ENCODE measurements around the gene MBNL3. TPM values are rescaled to one million over a fixed set of nuclear protein-coding genes. Genes with fewer than 3 reads are reported as not detected.

MBNL3 gene
- total RNA-seq, 1 donor from 2014 or later = 8.2 TPM

DNA sequence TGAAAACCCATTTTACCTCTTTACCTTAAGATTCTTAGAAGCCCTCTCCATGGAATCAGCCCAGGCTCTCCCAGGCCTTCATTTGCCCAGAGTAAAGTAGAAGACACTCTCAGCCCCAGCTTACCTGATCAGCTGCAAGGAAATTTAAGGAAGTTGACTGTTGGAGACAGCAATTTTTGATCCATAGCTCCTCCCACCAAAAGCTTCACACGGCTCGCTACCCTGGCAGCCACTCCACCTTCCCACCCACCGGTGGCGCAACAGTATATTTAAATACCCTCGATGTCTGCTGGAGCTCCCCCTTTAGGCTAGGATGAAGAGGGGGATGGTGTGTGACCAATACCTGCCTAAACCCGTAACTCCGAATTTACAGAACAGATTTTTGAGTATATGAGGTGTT is 75.4 kb downstream of the MBNL3 start:
- DNase-seq (ENCODE audit: low spot score, unreplicated experiment) = no peak
- peaks cover 3% of the 10 kb centered on the region for H3K9me3 Mint-ChIP-seq (ENCODE audit: low read depth)
- H3K4me3 Mint-ChIP-seq (ENCODE audit: low read depth) = no peak overlapping the region
- TF ChIP-seq, protein P1, sequence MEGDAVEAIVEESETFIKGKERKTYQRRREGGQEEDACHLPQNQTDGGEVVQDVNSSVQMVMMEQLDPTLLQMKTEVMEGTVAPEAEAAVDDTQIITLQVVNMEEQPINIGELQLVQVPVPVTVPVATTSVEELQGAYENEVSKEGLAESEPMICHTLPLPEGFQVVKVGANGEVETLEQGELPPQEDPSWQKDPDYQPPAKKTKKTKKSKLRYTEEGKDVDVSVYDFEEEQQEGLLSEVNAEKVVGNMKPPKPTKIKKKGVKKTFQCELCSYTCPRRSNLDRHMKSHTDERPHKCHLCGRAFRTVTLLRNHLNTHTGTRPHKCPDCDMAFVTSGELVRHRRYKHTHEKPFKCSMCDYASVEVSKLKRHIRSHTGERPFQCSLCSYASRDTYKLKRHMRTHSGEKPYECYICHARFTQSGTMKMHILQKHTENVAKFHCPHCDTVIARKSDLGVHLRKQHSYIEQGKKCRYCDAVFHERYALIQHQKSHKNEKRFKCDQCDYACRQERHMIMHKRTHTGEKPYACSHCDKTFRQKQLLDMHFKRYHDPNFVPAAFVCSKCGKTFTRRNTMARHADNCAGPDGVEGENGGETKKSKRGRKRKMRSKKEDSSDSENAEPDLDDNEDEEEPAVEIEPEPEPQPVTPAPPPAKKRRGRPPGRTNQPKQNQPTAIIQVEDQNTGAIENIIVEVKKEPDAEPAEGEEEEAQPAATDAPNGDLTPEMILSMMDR (IDR thresholded peaks at IDR 0.05; ENCODE audit: unreplicated experiment) = no peak
- peaks cover 41% of the 10 kb centered on the region for H3K4me1 Mint-ChIP-seq (ENCODE audit: low read depth)
- H3K27ac Mint-ChIP-seq = no peak overlapping the region
- H3K36me3 Mint-ChIP-seq (ENCODE audit: insufficient read depth) = no peaks in the 10 kb centered on the region
- H3K27me3 Mint-ChIP-seq = no peaks in the 10 kb centered on the region

DNA sequence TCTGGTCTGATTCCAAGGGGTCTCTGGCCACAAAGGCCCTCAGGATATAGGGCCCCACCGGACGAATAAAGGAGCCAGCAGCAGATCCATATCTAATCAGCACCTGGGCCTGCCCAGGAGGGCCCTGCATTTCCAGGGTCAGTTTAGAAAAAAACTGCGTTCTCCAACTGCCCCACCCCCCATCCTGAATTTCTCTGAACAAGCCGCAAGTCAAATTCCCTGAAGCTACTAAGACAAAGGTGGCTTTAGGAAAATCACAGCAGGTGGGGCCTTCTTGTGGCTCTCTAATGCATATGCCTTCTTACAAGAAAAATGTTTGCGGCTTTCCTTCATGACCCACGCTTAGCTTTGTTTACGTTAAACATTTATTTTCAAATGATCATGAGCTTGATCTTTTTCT is 76.6 kb downstream of the MBNL3 start:
- TF ChIP-seq, protein P1 (IDR thresholded peaks at IDR 0.05; ENCODE audit: unreplicated experiment) = no peak
- peaks cover 41% of the 10 kb centered on the region for H3K4me1 Mint-ChIP-seq (ENCODE audit: low read depth)
- peak overlapping the region; percentile 3 for H3K27ac Mint-ChIP-seq
- no peaks in the 10 kb centered on the region for H3K36me3 Mint-ChIP-seq (ENCODE audit: insufficient read depth)
- no peaks in the 10 kb centered on the region for H3K27me3 Mint-ChIP-seq
- peak overlapping the region; percentile 15 for H3K4me3 Mint-ChIP-seq (ENCODE audit: low read depth)
- H3K9me3 Mint-ChIP-seq (ENCODE audit: low read depth) = peaks cover 3% of the 10 kb centered on the region
- no peak for DNase-seq (ENCODE audit: low spot score, unreplicated experiment)

DNA sequence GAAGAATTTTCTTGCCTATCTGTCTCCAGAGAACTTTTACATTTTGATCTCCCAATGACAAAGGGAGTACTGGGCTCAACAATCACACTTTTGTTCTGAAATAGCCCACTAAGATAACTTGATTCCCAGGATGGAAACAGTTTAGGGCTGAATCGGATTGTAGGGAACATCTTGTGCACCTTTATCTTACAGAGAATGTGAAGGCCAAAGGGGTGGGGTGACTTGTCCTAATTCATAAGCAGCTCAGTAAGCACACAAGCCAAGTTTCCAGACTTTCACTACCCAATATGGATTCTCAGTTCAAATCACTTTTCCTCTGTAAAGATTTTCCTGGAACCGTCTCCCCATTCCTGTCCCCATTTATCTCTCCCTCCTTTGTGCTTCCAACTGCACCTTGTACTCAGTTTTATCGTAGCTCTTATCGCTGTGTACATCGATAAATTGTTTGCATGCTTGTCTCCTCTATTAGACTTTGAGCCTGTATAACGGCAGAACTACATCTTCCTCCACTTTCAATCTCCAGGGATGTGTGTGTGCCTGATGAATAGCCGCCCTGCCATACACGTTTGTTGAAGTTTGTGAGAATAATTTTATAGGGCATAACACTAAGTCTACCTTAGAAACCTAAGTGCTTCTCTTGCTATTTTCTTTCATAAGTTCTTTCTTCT is 77.4 kb downstream of the MBNL3 start:
- H3K9me3 Mint-ChIP-seq (ENCODE audit: low read depth) = peaks cover 3% of the 10 kb centered on the region
- TF ChIP-seq, protein P1 (IDR thresholded peaks at IDR 0.05; ENCODE audit: unreplicated experiment) = no peak
- DNase-seq (ENCODE audit: low spot score, unreplicated experiment) = no peak
- peak overlapping the region; percentile 3 for H3K27ac Mint-ChIP-seq
- H3K4me1 Mint-ChIP-seq (ENCODE audit: low read depth) = peaks cover 37% of the 10 kb centered on the region
- H3K4me3 Mint-ChIP-seq (ENCODE audit: low read depth) = no peak overlapping the region
- no peaks in the 10 kb centered on the region for H3K36me3 Mint-ChIP-seq (ENCODE audit: insufficient read depth)
- H3K27me3 Mint-ChIP-seq = no peaks in the 10 kb centered on the region

DNA sequence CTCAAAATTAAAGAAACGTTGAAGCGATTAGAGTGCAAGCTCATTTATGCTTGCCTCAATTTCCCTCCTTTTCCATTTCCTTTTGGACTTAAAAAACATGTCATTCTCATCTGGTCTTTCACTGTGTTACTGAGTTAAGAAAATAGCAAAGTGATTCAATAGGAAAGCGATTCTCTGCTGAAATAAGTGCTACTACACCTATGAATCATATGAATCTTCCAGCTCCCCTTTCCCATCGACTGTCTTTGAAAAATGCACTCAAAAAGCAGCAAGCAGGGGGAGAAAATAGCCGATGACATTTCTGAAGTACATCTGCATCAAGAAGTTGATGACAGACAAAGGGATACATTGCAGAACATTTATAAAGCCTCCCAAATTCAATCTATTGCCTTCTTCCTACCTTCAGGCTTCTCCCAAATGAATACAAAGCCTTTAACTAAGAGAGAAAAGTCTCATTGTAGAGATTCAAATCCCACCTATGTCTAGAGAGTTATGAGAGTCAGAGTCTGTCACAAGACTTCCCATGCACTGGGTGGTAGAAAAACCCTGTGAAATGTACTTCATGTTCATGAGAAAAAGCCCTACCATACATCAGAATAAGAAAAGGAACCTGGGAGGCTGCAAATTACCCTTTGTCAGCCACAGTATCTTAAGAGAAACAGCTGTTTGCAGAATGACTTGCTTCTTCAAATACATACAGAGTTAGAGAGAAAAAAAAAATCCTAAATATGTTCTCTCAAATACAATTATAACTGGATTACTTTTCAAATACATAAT is 78.9 kb downstream of the MBNL3 start:
- Mint-ChIP-seq H3K9me3 (ENCODE audit: low read depth) (no peaks in the 10 kb centered on the region), H3K27ac (no peak overlapping the region), H3K4me3 (ENCODE audit: low read depth) (no peak overlapping the region), H3K4me1 (ENCODE audit: low read depth) (peaks cover 37% of the 10 kb centered on the region), H3K36me3 (ENCODE audit: insufficient read depth) (no peaks in the 10 kb centered on the region), H3K27me3 (no peaks in the 10 kb centered on the region)
- no peak for DNase-seq (ENCODE audit: low spot score, unreplicated experiment)
- TF ChIP-seq, protein P1 (IDR thresholded peaks at IDR 0.05; ENCODE audit: unreplicated experiment) = no peak

DNA sequence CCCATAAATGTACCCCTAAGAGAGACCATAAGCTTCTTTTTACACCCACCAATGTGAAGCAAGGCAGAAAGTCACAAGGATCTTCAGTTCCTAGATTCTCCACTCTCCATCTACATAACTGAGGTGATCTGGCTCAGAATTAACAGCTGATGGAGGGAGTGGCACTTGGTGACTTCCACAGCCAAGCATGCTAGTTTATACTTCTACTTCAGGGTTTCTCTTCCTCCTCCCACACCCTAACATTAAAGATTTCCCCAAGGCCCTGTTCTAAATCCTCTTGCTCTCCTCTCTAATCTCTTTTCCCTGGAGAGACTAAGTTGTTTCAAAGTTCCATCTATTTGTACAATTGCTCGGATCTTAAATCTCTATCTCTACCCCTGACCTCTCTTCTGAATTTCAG is 81.1 kb downstream of the MBNL3 start:
- Mint-ChIP-seq H3K27ac (no peak overlapping the region), H3K36me3 (ENCODE audit: insufficient read depth) (no peaks in the 10 kb centered on the region), H3K27me3 (no peaks in the 10 kb centered on the region), H3K9me3 (ENCODE audit: low read depth) (no peaks in the 10 kb centered on the region), H3K4me1 (ENCODE audit: low read depth) (peaks cover 31% of the 10 kb centered on the region), H3K4me3 (ENCODE audit: low read depth) (no peak overlapping the region)
- DNase-seq (ENCODE audit: low spot score, unreplicated experiment) = no peak
- TF ChIP-seq, protein P1 (IDR thresholded peaks at IDR 0.05; ENCODE audit: unreplicated experiment) = no peak
